ENCODE measurements around the gene CTNND2. TPM values are rescaled to one million over a fixed set of nuclear protein-coding genes. Genes with fewer than 3 reads are reported as not detected.

The CTNND2 gene
- polyA plus RNA-seq, 1 of the 3 experiments (the other 2 are of a cell fraction): not detected

GRCh38 chr5:11304641-11305040 lies 599.6 kb downstream of the CTNND2 start:
- H3K4me1 ChIP-seq (ENCODE audit: control insufficient read depth in 1 of 2, insufficient read depth in 2 of 2, low read depth in 1 of 2, low read length in 1 of 2): no peaks in the 10 kb centered on the region

DNA sequence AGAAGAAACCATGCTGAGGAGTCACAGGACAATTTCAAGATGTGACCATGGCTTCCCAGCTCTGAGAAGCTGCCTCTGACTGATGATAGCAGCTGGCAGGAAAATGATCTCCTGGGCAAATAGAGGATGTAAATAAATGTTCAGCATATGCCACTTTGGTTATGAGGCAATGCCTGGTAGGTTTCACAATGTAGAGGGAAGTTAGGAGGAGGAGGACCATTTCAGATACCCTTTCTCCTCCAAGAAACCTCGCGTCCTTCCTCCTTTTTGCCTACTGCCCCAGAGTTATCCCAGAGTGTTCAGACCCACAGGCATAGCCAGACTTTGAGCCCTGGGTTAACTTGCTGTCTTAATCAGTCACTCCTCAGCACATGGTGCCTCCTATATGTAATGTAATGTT lies 601.6 kb downstream of the CTNND2 start:
- CTCF ChIA-PET: no interaction called here
- H3K9me3 ChIP-seq: no peaks in the 10 kb centered on the region
- H3K4me2 ChIP-seq: no peak overlapping the region
- no peaks in the 10 kb centered on the region for H3K27me3 ChIP-seq (ENCODE audit: insufficient read depth)
- no peak overlapping the region for H2AFZ ChIP-seq (ENCODE audit: low read depth)
- H3K4me3 ChIP-seq (ENCODE audit: low read depth in 2 of 2, low read length in 1 of 2): no peak overlapping the region
- no peaks in the 10 kb centered on the region for H3K4me1 ChIP-seq (ENCODE audit: control insufficient read depth in 1 of 2, insufficient read depth in 2 of 2, low read depth in 1 of 2, low read length in 1 of 2)
- H4K20me1 ChIP-seq (ENCODE audit: insufficient read depth): no peaks in the 10 kb centered on the region
- H3K36me3 ChIP-seq (replicated peaks in 1 of 2; ENCODE audit: control insufficient read depth in 1 of 2, insufficient read depth in 2 of 2, low read length in 1 of 2): no peaks in the 10 kb centered on the region
- POLR2A ChIA-PET: no interaction called here
- H3K79me2 ChIP-seq (ENCODE audit: insufficient read depth): no peaks in the 10 kb centered on the region
- no peaks in the 10 kb centered on the region for H3F3A ChIP-seq (replicated peaks; ENCODE audit: insufficient read depth)
- no peak overlapping the region for H3K9ac ChIP-seq
- 36% methylated on average over 2 of the region's 2 CpGs for WGBS (ENCODE audit: low lambda C conversion rate)
- H3K9me2 ChIP-seq: no peaks in the 10 kb centered on the region
- no peak for DNase-seq
- no peak overlapping the region for H3K27ac ChIP-seq (ENCODE audit: low read depth in 2 of 2, low read length in 1 of 2)
- no peak for TF ChIP-seq ZBTB33 (IDR thresholded peaks at IDR 0.05; ENCODE audit: borderline replicate concordance, low read depth)
- TF ChIP-seq JUND (IDR thresholded peaks at IDR 0.05): no peak
- TF ChIP-seq NFIC (IDR thresholded peaks at IDR 0.05; ENCODE audit: borderline replicate concordance): no peak
- TF ChIP-seq TCF12 (IDR thresholded peaks at IDR 0.05): no peak
- TF ChIP-seq MEF2A (IDR thresholded peaks at IDR 0.05; ENCODE audit: borderline replicate concordance, low read depth): no peak
- TF ChIP-seq POLR2AphosphoS5 (IDR thresholded peaks at IDR 0.05; ENCODE audit: low read depth, low read length): no peak
- TF ChIP-seq CHD2 (IDR thresholded peaks at IDR 0.05; ENCODE audit: low read length, partially characterized antibody): no peak
- TF ChIP-seq GABPA (IDR thresholded peaks at IDR 0.05; ENCODE audit: low read depth): no peak
- TF ChIP-seq, protein P1, sequence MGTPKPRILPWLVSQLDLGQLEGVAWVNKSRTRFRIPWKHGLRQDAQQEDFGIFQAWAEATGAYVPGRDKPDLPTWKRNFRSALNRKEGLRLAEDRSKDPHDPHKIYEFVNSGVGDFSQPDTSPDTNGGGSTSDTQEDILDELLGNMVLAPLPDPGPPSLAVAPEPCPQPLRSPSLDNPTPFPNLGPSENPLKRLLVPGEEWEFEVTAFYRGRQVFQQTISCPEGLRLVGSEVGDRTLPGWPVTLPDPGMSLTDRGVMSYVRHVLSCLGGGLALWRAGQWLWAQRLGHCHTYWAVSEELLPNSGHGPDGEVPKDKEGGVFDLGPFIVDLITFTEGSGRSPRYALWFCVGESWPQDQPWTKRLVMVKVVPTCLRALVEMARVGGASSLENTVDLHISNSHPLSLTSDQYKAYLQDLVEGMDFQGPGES (IDR thresholded peaks at IDR 0.05; ENCODE audit: low read depth, low read length): no peak
- no peak for TF ChIP-seq GATA2 (CRISPR knock-in tag; IDR thresholded peaks at IDR 0.05)
- no peak for TF ChIP-seq TAF1 (IDR thresholded peaks at IDR 0.05; ENCODE audit: borderline replicate concordance, low read depth, low read length)
- TF ChIP-seq NRF1 (IDR thresholded peaks at IDR 0.05; ENCODE audit: low read depth, low read length): no peak
- no peak for TF ChIP-seq MXI1 (IDR thresholded peaks at IDR 0.05; ENCODE audit: low read depth, low read length)

More at GRCh38 chr5:11304641-11305040, 599.6 kb downstream of the CTNND2 start:
- H3K9me3 ChIP-seq: no peaks in the 10 kb centered on the region
- TF ChIP-seq FOSL2 (IDR thresholded peaks at IDR 0.05; ENCODE audit: borderline replicate concordance, low read depth) (no peak), MEF2A (IDR thresholded peaks at IDR 0.05; ENCODE audit: borderline replicate concordance, low read depth) (no peak), RAD21 (IDR thresholded peaks at IDR 0.05; ENCODE audit: low read length) (no peak), TEAD4 (IDR thresholded peaks at IDR 0.05; ENCODE audit: borderline replicate concordance, insufficient read depth) (no peak), TCF12 (IDR thresholded peaks at IDR 0.05) (no peak), NFIC (IDR thresholded peaks at IDR 0.05; ENCODE audit: borderline replicate concordance) (no peak), ZBTB33 (IDR thresholded peaks at IDR 0.05; ENCODE audit: borderline replicate concordance, low read depth) (no peak), FOXM1 (IDR thresholded peaks at IDR 0.05; ENCODE audit: low read depth) (no peak)
- TF ChIP-seq, protein P2, sequence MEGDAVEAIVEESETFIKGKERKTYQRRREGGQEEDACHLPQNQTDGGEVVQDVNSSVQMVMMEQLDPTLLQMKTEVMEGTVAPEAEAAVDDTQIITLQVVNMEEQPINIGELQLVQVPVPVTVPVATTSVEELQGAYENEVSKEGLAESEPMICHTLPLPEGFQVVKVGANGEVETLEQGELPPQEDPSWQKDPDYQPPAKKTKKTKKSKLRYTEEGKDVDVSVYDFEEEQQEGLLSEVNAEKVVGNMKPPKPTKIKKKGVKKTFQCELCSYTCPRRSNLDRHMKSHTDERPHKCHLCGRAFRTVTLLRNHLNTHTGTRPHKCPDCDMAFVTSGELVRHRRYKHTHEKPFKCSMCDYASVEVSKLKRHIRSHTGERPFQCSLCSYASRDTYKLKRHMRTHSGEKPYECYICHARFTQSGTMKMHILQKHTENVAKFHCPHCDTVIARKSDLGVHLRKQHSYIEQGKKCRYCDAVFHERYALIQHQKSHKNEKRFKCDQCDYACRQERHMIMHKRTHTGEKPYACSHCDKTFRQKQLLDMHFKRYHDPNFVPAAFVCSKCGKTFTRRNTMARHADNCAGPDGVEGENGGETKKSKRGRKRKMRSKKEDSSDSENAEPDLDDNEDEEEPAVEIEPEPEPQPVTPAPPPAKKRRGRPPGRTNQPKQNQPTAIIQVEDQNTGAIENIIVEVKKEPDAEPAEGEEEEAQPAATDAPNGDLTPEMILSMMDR (IDR thresholded peaks at IDR 0.05): no peak
- H2AFZ ChIP-seq (ENCODE audit: low read depth): no peak overlapping the region
- no peak overlapping the region for H3K4me3 ChIP-seq (ENCODE audit: low read depth in 2 of 2, low read length in 1 of 2)
- H3K4me2 ChIP-seq: no peak overlapping the region
- no peaks in the 10 kb centered on the region for H3K9me2 ChIP-seq
- DNase-seq: no peak
- no peak overlapping the region for H3K27ac ChIP-seq (ENCODE audit: low read depth in 2 of 2, low read length in 1 of 2)
- ChIA-PET POLR2A (no interaction called here), CTCF (no interaction called here)
- H3F3A ChIP-seq (replicated peaks; ENCODE audit: insufficient read depth): no peaks in the 10 kb centered on the region
- no peak overlapping the region for H3K9ac ChIP-seq
- H3K27me3 ChIP-seq (ENCODE audit: insufficient read depth): no peaks in the 10 kb centered on the region
- H3K36me3 ChIP-seq (replicated peaks in 1 of 2; ENCODE audit: control insufficient read depth in 1 of 2, insufficient read depth in 2 of 2, low read length in 1 of 2): no peaks in the 10 kb centered on the region
- 7% methylated on average over 7 of the region's 7 CpGs for WGBS (ENCODE audit: low lambda C conversion rate)
- H3K79me2 ChIP-seq (ENCODE audit: insufficient read depth): no peaks in the 10 kb centered on the region
- H4K20me1 ChIP-seq (ENCODE audit: insufficient read depth): no peaks in the 10 kb centered on the region

All from SK-N-SH (cell line).